ENCODE results near the gene COX7B. TPM values are rescaled to one million over a fixed set of nuclear protein-coding genes. Genes with fewer than 3 reads are reported as not detected.
"Not testable (repeated sequence)": the region's sequence is repeated elsewhere in the genome, so short reads cannot be mapped to it uniquely, and the experiment has no call there.

Gene COX7B, protein sequence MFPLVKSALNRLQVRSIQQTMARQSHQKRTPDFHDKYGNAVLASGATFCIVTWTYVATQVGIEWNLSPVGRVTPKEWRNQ
- polyA plus RNA-seq (2011; rRNA removed): 351 and 552 TPM in 2 replicates
- polyA minus RNA-seq (2011; rRNA and poly(A)+ RNA removed): 25.0 and 36.8 TPM in 2 replicates

DNA sequence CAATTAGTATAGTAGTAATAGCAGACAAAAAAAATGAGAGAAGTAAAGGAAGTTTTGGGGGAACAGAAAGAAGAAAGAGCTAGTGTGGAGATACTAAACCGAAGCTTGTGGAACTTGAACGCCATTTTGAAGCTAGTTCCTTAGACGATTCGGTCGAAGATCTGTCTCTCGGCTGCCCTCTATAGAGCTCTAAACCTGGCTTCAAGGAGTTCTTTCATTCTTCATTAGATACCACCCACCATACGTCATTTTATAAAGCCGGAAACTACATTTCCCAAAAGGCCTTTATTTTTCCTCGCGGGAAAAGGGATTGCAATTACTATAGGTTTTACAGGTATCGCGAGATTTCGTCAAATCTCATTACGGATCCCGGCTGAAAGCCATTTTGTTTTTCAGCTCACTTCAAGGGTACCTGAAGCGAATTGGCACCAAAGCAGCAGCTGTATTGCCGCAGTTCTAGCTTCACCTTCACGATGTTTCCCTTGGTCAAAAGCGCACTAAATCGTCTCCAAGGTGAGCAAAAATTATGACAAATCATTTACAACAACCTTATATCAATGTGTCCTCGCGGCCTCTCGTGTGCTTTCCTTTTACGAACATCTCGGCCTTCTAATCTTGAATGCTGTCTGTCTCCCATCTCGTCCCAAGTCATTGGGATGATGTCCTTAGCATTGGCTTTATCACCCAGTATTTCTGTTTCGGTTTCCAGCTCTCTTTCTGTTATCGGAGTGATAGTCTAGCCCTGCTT is at the start of gene COX7B:
TSS of gene COX7B (plus strand) at position 388 of the 748 bp plus-strand sequence. CDS start at position 474, 86 bp downstream.
- TF ChIP-seq, protein P1, sequence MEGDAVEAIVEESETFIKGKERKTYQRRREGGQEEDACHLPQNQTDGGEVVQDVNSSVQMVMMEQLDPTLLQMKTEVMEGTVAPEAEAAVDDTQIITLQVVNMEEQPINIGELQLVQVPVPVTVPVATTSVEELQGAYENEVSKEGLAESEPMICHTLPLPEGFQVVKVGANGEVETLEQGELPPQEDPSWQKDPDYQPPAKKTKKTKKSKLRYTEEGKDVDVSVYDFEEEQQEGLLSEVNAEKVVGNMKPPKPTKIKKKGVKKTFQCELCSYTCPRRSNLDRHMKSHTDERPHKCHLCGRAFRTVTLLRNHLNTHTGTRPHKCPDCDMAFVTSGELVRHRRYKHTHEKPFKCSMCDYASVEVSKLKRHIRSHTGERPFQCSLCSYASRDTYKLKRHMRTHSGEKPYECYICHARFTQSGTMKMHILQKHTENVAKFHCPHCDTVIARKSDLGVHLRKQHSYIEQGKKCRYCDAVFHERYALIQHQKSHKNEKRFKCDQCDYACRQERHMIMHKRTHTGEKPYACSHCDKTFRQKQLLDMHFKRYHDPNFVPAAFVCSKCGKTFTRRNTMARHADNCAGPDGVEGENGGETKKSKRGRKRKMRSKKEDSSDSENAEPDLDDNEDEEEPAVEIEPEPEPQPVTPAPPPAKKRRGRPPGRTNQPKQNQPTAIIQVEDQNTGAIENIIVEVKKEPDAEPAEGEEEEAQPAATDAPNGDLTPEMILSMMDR (IDR thresholded peaks at IDR 0.05; ENCODE audit: insufficient read depth, low read depth, low read length): peak; percentile 64

DNA sequence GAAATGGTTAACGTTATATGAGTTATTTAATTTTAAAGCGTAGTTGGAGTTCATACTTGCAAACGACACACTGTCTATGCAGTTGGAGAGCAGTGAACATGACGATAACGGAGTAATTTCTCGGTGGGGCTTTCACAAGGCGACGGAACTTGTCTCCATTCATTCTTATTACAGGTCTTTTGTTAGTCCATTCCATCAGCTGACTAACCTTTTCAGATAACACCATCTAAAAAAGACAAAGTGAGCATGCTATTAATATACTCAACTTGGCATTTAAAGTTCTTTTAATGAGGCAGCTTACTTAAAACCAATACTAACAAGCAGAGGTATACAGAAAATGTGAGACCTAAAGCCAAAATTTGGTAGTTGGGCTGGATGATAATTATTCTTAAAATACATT is 23.9 kb upstream of the COX7B start:
- Histone ChIP-seq H3K36me3 (ENCODE audit: control insufficient read depth, insufficient read depth, low read length) (no peaks in the 10 kb centered on the region), H3K27me3 (ENCODE audit: control insufficient read depth, insufficient read depth, low read length) (no peaks in the 10 kb centered on the region), H3K4me3 (ENCODE audit: low read depth, low read length) (no peak overlapping the region)
- TF ChIP-seq, protein P1 (IDR thresholded peaks at IDR 0.05; ENCODE audit: insufficient read depth, low read depth, low read length): no peak
- ChIA-PET CTCF (no interaction called here), POLR2A (no interaction called here)
- DNase-seq (ENCODE audit: low read depth): no peak

More for the DNA sequence above, at the start of gene COX7B:
- H3K27me3 ChIP-seq (ENCODE audit: control insufficient read depth, insufficient read depth, low read length): no peaks in the 10 kb centered on the region
- H3K36me3 ChIP-seq (ENCODE audit: control insufficient read depth, insufficient read depth, low read length): no peaks in the 10 kb centered on the region
- POLR2A ChIA-PET: no interaction called here
- peak within 1 kb of the TSS; percentile 66 for H3K4me3 ChIP-seq (ENCODE audit: low read depth, low read length)
- CTCF ChIA-PET: interaction anchor here (0.7 kb wide), 1 partner anchor 694 kb away, joined by 3 read pairs; no protein-coding TSS in a partner anchor
- peak; percentile 87 for DNase-seq (ENCODE audit: low read depth)

DNA sequence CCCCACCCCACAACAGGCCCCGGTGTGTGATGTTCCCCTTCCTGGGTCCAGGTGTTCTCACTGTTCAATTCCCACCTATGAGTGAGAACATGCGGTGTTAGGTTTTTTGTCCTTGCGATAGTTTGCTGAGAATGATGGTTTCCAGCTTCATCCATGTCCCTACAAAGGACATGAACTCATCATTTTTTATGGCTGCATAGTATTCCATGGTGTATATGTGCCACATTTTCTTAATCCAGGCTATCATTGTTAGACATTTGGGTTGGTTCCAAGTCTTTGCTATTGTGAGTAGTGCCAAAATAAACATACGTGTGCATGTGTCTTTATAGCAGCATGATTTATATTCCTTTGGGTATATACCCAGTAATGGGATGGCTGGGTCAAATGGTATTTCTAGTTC is 17.9 kb upstream of the COX7B start:
- H3K36me3 ChIP-seq (ENCODE audit: control insufficient read depth, insufficient read depth, low read length); H3K27me3 ChIP-seq (ENCODE audit: control insufficient read depth, insufficient read depth, low read length); POLR2A ChIA-PET; DNase-seq (ENCODE audit: low read depth); H3K4me3 ChIP-seq (ENCODE audit: low read depth, low read length); CTCF ChIA-PET: not testable (repeated sequence)

GRCh38 chrX:77892887-77893286 is 6.4 kb upstream of the COX7B start:
- DNase-seq (ENCODE audit: low read depth): no peak
- H3K4me3 ChIP-seq (ENCODE audit: low read depth, low read length): no peak overlapping the region
- ChIA-PET POLR2A (no interaction called here), CTCF (no interaction called here)
- H3K27me3 ChIP-seq (ENCODE audit: control insufficient read depth, insufficient read depth, low read length): no peaks in the 10 kb centered on the region
- TF ChIP-seq, protein P1 (IDR thresholded peaks at IDR 0.05; ENCODE audit: insufficient read depth, low read depth, low read length): no peak
- no peaks in the 10 kb centered on the region for H3K36me3 ChIP-seq (ENCODE audit: control insufficient read depth, insufficient read depth, low read length)

DNA sequence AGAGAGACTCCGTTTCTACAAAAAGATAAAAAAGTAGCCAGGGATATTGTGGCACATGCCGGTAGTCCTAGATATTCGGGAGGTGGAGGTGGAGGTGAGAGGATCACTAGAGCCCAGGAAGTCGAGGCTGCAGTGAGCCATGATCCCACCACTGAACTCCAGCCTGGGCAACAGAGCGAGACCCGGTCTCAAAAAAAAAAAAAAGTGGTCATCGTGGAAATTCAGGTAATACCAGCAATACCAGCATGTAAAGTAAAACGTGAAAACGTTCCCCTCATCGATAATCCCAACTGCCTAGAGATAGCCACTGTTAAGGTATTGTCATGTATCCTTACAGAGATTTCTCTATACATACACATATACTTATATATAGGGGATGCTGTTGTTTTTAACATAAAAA is 5.6 kb upstream of the COX7B start:
- TF ChIP-seq, protein P1 (IDR thresholded peaks at IDR 0.05; ENCODE audit: insufficient read depth, low read depth, low read length): no peak
- Histone ChIP-seq H3K27me3 (ENCODE audit: control insufficient read depth, insufficient read depth, low read length) (no peaks in the 10 kb centered on the region), H3K4me3 (ENCODE audit: low read depth, low read length) (no peak overlapping the region), H3K36me3 (ENCODE audit: control insufficient read depth, insufficient read depth, low read length) (no peaks in the 10 kb centered on the region)
- CTCF ChIA-PET: no interaction called here
- no peak for DNase-seq (ENCODE audit: low read depth)
- POLR2A ChIA-PET: no interaction called here
